Uterus (tissue), 2 donors: ENCODE data around the gene SWT1.

Experiments
- POLR2A ChIP-seq, 2 donors: fragments of 450-650 bp; IDR thresholded peaks; one replicate each; pipeline ENCODE4 v1.6.1; 2016; ENCODE audit warnings: antibody characterized with exemption in 2 of 2, mild to moderate bottlenecking in 1 of 2, moderate library complexity in 1 of 2
- TF ChIP-seq, protein P1 (sequence below), 4 experiments: fragments of 200-600 bp in 2 of 4; fragments of 450-650 bp in 2 of 4; sonication (generic) in 2 of 4; IDR thresholded peaks; one replicate each; pipeline ENCODE4 v1.5.1; 2016 to 2019; ENCODE audit warnings: antibody characterized with exemption in 4 of 4, mild to moderate bottlenecking in 2 of 4, moderate library complexity in 1 of 4

GRCh38 chr1:185245466-185245865 lies 88.5 kb downstream of the SWT1 start:
- TF ChIP-seq, protein P1, sequence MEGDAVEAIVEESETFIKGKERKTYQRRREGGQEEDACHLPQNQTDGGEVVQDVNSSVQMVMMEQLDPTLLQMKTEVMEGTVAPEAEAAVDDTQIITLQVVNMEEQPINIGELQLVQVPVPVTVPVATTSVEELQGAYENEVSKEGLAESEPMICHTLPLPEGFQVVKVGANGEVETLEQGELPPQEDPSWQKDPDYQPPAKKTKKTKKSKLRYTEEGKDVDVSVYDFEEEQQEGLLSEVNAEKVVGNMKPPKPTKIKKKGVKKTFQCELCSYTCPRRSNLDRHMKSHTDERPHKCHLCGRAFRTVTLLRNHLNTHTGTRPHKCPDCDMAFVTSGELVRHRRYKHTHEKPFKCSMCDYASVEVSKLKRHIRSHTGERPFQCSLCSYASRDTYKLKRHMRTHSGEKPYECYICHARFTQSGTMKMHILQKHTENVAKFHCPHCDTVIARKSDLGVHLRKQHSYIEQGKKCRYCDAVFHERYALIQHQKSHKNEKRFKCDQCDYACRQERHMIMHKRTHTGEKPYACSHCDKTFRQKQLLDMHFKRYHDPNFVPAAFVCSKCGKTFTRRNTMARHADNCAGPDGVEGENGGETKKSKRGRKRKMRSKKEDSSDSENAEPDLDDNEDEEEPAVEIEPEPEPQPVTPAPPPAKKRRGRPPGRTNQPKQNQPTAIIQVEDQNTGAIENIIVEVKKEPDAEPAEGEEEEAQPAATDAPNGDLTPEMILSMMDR (IDR thresholded peaks at IDR 0.05), result no peak
- no peak for TF ChIP-seq POLR2A (IDR thresholded peaks at IDR 0.05)
